Activated CD4-positive, CD25-positive, alpha-beta regulatory T cell treated with anti-CD3 and anti-CD28 coated beads, Interleukin-2, amount 50 U/mL, for 16 hours (primary cell): ENCODE data around the gene SNAP91.
"Not testable (repeated sequence)": the region's sequence is repeated elsewhere in the genome, so short reads cannot be mapped to it uniquely, and the experiment has no call there.

ENCODE experiments used
- DNase-seq: peaks from one replicate; pipeline ENCODE4 v3.0.0-alpha.2; 2020; ENCODE audit warnings: low read depth, low spot score

The SNAP91 gene

GRCh38 chr6:83629908-83630307 is 79.0 kb downstream of the SNAP91 start:
- DNase-seq: not testable (repeated sequence)

GRCh38 chr6:83615025-83615999 is 93.6 kb downstream of the SNAP91 start:
- DNase-seq: no peak

GRCh38 chr6:83613378-83613777 is 95.5 kb downstream of the SNAP91 start:
- no peak for DNase-seq

GRCh38 chr6:83609248-83609647 is 99.7 kb downstream of the SNAP91 start:
- no peak for DNase-seq

- no peak for DNase-seq
Measured at GRCh38 chr6:83605517-83605916, 103.4 kb downstream of the SNAP91 start.

GRCh38 chr6:83603551-83603950 is 105.3 kb downstream of the SNAP91 start:
- DNase-seq: no peak

- no peak for DNase-seq
Measured at GRCh38 chr6:83601119-83601518, 107.8 kb downstream of the SNAP91 start.

- DNase-seq: no peak
Measured at GRCh38 chr6:83600459-83600858, 108.4 kb downstream of the SNAP91 start.

- no peak for DNase-seq
Measured at GRCh38 chr6:83597511-83597910, 111.4 kb downstream of the SNAP91 start.

- no peak for DNase-seq
Measured at GRCh38 chr6:83597051-83597450, 111.8 kb downstream of the SNAP91 start.

GRCh38 chr6:83594941-83595340 is 114.0 kb downstream of the SNAP91 start:
- no peak for DNase-seq

- DNase-seq: no peak
Measured at GRCh38 chr6:83593395-83593785, 115.5 kb downstream of the SNAP91 start.

- no peak for DNase-seq
Measured at GRCh38 chr6:83592770-83593394, 116.0 kb downstream of the SNAP91 start.

- DNase-seq: no peak
Measured at GRCh38 chr6:83590416-83590815, 118.5 kb downstream of the SNAP91 start.

GRCh38 chr6:83589076-83589475 is 119.8 kb downstream of the SNAP91 start:
- no peak for DNase-seq

- no peak for DNase-seq
Measured at GRCh38 chr6:83578057-83578456, 130.8 kb downstream of the SNAP91 start.

- no peak for DNase-seq
Measured at GRCh38 chr6:83574783-83575182, 134.1 kb downstream of the SNAP91 start.

GRCh38 chr6:83571663-83572185 is 137.2 kb downstream of the SNAP91 start:
- DNase-seq: not testable (repeated sequence)

GRCh38 chr6:83558975-83559374 is 149.9 kb downstream of the SNAP91 start:
- no peak for DNase-seq

- no peak for DNase-seq
Measured at GRCh38 chr6:83556871-83557270, 152.0 kb downstream of the SNAP91 start.

- DNase-seq: not testable (repeated sequence)
Measured at GRCh38 chr6:83551748-83552147, 157.2 kb downstream of the SNAP91 start.

- not testable (repeated sequence) for DNase-seq
Measured at GRCh38 chr6:83550482-83550881, 158.4 kb downstream of the SNAP91 start.

- DNase-seq: no peak
Measured at GRCh38 chr6:83546636-83547035, 162.3 kb downstream of the SNAP91 start.
